Brain pericyte (primary cell): ENCODE results near the gene SARDH.

ENCODE experiments used
- DNase-seq: peaks from one replicate; pipeline ENCODE4 v3.0.0-alpha.2; 2012; ENCODE audit warnings: low read depth, low spot score

The SARDH gene

DNA sequence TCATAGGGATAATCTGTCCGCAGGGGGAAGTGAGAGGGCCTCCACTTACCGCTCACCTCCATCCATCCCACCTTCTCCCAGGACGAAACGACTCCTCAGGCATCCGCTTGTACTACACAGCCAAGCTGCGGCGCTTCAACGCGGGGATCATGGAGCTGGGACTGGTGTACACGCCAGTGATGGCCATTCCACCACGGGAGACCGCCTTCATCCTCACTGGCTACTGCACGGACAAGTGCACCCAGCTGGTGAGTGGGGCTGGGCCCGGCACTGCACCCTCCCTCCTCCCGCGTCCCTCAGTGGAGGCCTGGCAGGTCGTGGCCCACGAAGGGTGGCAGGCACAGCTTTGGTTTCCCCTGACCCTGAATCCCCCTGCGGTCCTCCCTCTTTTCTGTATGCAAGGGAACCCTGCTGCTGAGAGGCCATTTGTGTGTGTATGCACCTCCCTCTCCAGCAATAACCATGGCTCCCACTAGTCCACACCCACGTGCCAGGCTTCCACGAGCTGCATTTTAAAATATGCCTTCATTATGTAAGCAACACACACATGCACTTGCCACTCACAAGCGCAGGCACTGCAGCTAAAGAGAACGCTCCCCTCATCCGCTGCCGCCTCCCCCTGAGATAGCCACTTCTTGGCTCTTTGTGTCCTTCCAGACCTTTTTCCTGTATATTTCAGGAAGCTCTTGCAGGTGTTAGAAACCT lies 90.2 kb downstream of the SARDH start:
- no peak for DNase-seq

DNA sequence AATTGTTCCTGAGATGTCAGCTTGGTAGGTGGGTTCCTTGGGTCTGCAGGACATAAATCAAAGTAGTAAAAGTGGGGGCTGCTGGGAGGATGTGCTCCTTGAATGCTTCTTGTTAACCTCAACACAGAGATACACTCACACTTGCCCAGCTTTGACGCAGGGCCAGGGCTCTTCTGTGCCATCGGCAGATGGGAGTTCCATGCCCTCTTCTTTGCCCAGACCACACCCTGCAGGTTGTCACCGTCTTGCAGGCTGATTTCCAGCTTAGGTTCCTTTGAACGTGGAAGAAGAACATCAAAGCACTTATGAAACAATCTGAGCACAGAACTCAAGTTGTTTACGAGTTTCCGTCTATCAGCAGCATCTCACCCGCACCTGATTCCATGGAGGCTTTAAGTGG lies 91.0 kb downstream of the SARDH start:
- DNase-seq: no peak

DNA sequence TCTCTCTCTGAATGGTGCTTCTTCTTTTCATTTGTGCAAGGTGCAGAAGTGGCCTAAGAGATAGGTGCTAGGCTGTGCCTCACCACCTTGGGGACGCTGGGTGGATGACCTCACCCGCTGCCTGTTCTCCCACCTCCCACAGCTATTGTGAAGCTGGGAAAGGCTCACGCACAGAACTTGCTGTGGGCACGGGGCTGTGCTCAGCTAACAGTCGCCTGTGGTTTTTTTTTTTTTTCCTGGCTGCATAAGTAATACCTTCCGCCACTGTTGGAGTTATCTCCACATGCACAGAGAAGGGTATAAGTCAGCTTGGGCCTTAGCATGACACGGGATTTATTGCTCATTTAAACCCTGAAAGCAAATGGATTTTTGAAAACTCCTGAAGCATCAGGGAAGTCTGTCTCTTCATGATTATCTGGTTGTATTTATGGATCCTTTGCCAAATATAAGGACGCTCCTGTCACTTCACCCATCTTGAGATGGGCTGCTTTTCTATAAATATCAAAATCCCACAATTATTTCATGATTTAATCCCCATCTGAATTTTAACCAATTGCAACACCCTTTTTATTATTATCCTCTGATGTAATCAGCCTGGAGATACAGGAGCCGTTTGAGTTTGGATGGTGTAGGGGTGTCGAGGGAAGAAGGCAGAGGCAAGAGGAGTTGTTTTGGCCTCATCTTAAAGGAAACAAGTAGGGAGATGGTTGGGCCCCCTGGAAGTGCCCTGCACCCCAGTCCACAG lies 93.0 kb downstream of the SARDH start:
- no peak for DNase-seq

DNA sequence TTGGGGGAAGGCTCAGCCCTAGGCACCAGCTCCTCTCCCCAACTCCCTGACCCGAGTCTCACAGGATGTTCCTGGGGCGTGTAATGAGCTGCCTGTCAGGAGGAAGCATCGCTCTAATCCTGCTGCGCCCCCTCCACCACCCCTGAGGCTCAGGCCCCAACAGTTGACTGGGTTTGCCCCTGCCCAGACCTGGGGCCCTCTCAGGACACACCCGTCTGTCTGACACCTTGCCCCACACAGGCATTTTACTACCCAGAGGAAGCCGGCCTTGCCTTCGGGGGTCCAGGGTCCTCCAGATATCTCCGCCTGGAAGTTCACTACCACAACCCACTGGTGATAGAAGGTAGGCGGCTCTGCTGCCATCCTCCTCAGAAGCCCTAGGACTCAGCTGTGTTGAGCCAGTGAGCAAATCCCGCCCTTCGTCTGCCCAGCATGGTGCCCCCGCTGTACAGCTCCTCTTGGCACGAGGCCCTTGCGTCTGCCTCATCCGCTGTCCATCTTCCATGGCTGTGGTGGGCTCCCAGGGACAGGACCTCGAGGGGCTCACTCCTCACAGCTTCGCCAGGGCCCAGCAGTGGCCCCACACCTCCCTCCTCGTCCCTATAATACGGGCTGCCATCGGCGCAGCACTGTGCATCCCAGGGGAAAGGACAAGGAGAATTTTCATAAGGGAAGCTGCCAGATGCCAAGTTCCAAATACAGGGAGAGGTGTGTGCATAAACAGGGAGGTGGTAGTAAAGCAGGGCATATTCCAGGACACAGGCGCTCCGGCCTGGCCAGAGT lies 94.0 kb downstream of the SARDH start:
- DNase-seq: no peak

DNA sequence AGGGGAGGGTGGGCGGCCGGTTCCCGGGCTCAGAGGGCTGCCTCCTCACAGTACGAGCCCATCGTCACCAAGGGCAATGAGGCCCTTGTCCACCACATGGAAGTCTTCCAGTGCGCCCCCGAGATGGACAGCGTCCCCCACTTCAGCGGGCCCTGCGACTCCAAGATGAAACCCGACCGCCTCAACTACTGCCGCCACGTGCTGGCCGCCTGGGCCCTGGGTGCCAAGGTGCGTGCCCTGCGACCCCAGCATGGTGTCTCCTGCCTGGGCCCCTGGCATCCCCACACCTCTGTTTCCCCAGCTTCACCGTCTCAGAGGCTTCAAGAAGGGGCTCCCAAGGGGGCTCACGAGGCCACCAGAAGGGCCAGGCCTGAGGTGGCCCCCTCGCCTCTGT lies 94.8 kb downstream of the SARDH start:
- DNase-seq: no peak

DNA sequence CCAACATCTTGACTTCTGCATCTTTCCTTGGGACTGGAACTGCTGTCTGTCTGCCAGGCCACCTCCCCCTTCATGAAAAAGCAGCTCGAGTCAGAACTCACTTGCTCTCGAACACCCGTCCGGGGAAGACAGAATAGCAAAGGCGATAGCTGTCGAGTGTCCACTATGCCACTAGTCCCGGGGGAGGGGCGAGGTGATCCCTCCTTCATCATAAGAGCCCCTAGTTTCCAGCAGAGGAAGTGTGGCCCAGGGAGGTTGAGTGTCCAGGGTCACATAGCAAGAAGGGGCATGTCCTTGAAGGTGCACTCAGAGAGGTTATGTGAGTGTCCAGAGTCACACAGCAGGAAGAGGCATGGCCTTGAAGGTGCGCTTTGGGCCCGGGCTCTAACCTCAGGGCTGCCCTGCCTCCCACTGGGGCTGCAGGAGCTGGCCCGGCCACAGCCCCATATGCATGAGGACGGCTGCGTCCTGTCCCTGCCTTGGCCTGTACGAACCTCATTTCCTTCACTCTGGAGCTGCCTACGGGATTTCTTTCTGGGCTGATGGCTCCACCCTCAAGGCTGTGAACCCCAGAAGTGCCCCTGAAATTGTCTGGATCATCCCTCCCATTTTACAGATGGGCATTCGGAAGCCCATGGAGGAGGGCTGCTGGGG lies 95.3 kb downstream of the SARDH start:
- DNase-seq: no peak

DNA sequence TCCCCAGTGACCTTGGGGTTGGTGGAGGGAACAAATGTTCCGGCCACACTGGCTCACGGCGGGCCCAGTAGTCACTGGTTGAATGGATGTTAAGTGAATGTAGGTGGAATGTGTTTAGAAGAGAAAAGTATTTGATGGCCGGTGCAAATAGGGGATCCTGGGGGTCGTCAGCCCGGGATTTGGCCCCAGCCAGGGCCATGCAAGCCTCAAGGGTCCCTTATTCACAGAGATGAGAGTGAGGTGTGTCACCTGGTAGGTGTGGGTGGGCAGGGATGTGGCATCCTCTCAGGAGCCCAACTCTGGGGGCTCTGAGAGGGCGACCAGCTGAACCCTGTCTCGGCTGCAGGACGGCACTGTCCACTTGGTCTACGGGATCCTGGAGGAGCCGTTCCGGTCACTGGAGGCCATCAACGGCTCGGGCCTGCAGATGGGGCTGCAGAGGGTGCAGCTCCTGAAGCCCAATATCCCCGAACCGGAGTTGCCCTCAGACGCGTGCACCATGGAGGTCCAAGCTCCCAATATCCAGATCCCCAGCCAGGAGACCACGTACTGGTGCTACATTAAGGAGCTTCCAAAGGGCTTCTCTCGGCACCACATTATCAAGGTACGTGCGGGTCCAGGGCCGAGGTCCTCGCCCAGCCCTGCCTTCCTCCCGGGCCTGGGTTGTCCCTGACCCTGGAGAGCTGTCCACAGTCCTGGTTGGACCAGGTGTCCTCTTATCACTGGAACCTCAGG lies 96.1 kb downstream of the SARDH start:
- no peak for DNase-seq

DNA sequence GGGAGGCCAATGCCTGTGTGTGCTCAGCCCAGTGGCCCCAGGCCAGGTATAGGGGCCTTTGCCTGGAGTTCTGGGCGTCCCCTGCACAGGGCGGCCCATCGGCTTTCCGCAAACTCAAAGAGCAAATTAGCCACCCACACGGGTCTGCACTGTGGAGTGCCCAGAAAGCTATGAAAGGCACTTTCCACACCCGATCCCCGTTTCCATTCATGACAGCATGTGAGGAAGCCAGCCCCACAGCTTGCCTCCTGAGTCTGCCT lies 96.8 kb downstream of the SARDH start:
- DNase-seq: no peak

DNA sequence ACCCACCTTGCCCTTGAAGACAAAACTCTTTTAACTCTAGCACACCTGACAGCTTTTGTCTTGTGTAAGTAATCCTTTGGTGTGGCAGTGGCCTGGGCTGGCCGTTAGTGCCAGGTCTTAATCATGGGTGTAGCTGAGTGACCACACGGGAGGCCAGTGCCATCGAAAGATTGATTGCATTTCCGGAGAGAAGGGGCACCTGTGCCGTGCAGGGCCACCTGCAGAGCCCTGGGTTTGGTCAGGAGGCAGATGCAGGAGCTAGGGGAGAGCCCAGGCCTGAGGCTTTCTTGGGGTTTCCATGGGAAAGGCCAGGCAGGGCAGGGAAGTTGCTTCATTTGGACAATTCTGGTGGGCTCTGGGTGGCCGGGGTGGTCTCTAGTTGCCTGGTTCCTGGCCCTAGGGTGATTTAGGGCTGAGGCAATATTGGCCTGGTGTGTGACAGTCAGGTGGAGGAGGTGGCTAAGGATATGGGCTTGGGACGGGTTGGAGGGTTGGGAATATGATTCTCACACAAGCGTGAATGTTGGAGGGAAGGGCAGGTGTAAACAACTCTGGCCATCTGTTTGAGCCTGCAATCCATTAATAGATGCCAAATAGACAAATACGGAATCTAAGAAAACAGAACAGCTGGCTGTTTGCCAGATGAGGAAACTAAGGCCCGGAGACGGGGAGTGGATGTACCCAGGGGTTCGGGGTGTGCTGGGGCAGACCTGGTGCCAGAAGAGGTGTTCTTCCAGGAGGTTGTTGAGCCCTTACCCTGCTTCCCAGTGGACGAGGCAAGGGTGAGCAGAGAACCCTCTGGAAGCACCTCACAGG lies 97.4 kb downstream of the SARDH start:
- no peak for DNase-seq

DNA sequence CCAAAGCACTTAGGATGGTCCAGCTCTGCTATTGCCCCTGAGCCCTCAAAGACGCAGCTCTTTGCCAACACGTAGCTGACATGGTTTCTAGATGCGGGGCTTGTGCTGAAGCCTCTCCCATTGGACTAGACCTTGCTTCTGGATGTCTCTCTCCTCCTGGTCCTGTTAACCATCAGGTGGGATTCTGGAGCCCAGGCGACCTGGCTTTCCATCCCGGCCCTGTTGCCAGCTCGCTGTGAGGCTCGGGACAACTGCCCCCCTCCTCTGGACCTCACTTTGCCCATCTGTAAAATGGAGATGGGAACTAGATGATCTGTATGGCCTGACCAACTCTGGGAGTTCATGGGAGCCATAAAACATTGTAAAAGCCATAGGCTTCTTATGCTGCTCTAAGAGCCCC lies 98.0 kb downstream of the SARDH start:
- DNase-seq: no peak

DNA sequence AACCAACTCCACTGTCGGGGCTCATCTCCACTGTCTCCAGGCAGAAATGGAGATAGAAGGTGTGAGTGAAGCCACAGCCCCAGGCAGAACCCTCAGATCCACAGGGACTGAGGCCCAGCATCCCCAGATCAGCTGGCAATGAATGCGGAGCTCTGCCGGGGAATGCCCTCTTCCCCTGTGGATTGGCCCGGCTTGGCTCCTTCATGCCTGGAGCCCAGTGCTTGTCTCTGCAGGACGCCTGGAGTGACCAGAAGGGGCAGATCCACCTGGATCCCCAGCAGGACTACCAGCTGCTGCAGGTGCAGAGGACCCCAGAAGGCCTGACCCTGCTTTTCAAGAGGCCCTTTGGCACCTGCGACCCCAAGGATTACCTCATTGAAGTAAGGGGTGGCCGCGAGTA lies 98.5 kb downstream of the SARDH start:
- DNase-seq: no peak

DNA sequence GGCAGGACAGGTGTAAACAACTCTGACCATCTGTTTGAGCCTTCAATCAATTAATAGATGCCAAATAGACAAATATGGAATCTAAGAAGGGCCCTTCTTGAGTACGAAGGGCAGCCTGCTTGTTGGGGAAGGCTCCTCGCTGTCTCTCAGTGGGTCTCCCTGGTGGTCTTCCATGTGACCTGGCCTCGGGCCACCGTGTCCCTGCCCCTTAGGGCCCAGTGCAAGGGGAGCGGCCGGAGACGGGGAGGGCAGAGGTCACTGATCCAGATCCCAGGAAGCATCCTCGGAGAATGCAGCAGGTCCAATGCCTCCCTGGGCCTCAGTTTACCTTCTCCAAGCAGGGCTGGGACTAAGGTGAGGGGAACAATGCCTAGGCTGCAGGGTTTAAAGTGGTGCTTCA lies 99.4 kb downstream of the SARDH start:
- no peak for DNase-seq

DNA sequence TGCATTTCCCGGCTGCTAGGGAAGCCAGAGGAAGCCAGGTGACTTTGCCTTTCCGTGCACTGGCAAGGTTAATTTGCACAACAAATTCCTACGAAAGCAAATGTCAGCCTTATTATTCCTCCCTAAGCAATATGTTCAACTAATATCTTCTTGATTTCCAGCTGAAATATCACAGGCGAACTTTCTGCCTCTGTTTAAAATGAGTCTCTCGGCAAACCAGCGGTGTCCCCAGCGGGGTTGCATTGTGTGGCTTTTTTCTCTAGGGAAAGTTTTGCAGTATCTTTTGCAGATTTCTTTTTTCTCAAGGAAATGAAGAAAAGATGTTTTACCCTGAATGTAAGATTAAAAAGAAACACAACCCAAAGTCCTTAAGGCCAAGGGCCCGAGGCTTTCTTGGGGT lies 100.1 kb downstream of the SARDH start:
- DNase-seq: no peak

DNA sequence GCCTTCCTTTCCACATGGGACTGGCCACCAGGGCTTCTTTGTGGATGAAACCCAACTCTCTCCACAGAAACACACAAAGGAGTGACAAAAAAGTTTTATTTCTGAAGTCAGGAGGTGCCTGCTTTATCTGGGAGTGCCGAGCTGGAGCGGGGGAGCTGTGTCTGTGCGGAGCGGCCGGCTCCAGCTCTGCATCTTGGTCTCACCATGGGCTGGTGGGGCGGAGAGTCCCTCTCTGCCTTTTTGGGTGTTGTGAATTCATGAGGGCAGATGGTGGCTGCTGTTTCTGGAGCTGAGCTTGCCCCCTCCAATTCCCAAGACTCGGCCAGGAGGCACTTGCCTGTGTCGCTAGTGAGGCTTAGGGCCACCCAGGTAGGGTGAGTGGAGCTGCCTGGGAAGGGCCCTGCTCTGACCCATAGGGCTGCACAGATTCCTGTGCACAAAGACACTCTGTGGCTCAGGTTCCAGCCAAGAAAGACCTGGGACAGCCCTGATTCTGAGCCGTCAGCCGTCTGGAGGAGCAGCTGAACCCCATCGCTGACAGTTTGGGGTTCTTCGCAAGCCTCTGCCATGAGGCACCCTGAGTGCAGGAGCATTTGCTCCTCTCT lies 100.6 kb downstream of the SARDH start:
- no peak for DNase-seq

DNA sequence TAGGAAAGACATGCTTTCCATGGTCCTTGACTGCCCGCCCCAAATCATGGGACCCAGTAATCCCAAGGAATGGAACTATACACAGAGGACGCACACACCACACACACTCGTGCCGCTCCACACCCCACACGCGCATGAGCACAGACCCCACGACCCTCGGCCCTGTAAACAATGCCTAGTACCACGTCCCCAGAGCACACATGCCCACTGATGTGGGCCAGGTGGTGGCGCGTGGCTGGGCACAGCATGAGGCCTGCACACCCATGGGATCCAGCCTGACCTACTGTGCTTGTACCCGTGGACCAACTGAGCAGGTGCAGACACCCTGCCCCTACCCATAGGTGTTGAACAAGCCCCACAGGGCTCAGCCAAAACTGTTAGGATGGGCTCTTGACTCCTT lies 101.2 kb downstream of the SARDH start:
- no peak for DNase-seq

DNA sequence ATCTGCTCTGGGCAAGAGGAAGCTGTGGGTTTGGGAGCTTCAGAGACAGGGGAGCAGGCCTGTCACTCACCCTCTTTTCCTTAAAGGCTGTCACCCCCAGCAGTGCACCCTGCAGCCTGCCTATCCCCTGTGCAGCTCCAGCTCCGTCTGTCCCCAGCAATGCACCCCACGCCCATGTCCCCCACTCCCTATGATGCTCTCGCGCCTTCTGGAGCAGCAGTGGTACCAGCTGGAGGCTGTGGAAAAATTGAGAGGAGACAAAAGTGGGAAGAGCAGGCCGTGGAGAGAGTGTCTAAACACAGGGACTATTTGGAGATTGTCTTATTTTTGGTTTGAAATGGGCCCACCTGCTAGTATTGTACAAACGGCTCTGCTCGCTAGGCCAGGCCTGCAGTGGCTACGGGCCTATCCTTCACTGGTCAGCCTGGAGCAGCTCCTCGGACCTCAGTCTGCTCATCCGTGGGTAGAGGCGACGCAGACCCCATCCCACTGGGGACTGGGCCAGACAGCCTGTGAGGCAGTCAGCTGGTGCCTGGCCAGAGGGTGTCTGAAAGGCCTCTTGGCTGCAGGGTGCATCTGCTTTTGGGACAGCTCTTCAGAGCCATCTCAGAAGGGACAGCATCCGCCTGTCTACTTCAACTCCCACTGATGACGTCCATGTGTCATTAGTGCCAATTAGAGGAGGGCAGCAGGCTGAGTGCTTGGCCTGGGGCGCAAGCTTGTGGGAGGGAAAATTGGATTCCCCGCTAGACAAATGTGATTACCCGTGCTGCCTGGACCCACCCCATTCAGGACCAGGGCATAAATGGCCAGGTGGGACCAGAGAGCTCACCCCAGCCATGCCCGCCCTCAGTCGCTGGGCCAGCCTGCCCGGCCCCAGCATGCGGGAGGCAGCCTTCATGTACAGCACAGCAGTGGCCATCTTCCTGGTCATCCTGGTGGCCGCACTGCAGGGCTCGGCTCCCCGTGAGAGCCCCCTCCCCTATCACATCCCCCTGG lies 102.3 kb downstream of the SARDH start, which contains the start of gene DBH:
DBH (plus strand) TSS at position 831 of the 999 bp plus-strand sequence; CDS start at position 840, 9 bp downstream.
- no peak for DNase-seq

DNA sequence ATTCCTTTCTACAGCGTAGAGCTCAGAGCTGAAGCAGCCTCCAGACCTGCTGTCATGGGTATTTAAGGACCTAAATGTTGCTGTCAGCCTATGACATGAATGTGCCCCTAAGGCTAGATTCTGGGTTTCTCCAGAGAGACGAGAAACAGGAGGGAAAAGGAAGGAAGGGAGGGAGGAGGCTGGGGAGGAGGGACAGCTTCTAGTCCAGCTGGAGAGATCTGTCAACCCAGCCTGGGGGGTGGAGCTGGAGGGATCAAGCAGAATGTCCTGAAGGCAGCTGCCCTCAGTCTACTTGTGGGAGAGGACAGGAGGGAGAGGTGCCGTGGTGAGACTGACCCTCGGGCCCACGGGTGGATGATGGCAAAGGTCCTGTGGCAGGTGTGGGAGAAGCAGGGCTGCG lies 103.1 kb downstream of the SARDH start:
- no peak for DNase-seq

DNA sequence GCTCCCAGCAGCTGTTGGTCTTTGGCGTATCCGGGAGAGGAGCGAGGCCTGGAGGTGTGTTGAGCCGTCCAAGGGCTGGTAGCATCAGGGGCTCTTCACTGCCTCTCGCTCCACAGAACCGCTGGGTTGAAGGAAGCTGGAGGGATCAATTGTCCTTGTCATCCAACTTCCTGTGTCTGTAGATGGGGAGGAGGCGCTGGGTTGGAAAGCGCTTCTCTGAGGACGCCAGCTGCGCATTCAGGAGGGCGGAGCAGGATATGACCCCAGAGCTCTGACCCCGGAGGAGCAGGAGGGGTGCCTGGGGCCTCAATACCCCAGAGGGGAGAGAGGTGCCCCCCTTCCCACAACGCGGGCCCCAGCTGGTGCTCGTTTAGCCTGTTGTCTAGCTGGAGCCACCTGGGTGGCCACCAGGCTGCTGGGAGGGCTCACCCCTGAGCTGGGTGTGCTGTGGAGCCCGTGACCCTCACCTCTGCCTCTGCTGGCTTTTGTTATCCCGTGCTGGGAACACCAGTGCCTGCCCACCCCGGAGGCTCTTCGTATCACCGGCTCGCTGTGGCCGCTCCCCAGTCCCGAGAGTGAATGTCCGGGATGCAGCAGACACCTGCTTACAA lies 104.0 kb downstream of the SARDH start:
- DNase-seq: no peak

DNA sequence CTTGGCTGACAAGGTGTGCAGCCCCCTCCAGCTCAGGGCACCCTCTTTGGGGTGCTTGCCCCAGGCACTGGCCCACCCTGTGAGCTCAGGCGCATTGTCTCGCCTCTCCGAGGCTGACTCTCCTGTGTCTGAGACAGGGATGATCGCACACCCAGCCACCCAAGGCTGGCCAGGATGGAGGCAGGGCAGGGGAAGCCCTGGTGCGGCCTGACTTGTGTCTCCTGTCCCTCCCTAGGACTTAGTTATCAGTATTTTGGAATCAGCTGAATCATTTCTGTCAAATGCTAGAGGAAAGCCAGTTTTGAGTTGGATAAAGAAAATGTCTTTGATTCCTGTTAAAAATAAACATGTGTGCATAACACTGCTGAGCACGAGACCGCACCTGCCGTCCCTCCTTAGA lies 104.5 kb downstream of the SARDH start:
- DNase-seq: no peak
